OCI-M1 (cell line): ENCODE data around the gene DCC.

ENCODE experiments used
- DNase-seq: peaks from one replicate; lab custom pipeline; 2025; lab: John Stamatoyannopoulos, UW

DCC gene

GRCh38 chr18:52605345-52605744 lies 265.3 kb downstream of the DCC start:
- DNase-seq: no peak

- no peak for DNase-seq
These were observed 268.0 kb downstream of the DCC start for GRCh38 chr18:52607985-52608384.

- no peak for DNase-seq
These were observed 270.6 kb downstream of the DCC start for GRCh38 chr18:52610451-52611115.

- no peak for DNase-seq
These were observed 272.4 kb downstream of the DCC start for GRCh38 chr18:52612406-52612805.

GRCh38 chr18:52615321-52615720 lies 275.3 kb downstream of the DCC start:
- DNase-seq: no peak

- DNase-seq: no peak
These were observed 275.9 kb downstream of the DCC start for GRCh38 chr18:52615943-52616342.

GRCh38 chr18:52617931-52618330 lies 277.9 kb downstream of the DCC start:
- DNase-seq: no peak

GRCh38 chr18:52620926-52621439 lies 281.0 kb downstream of the DCC start:
- no peak for DNase-seq

- no peak for DNase-seq
These were observed 284.7 kb downstream of the DCC start for GRCh38 chr18:52624702-52625101.

GRCh38 chr18:52636536-52636935 lies 296.5 kb downstream of the DCC start:
- DNase-seq: peak; percentile 34

GRCh38 chr18:52648201-52648600 lies 308.2 kb downstream of the DCC start:
- no peak for DNase-seq

GRCh38 chr18:52652391-52652790 lies 312.4 kb downstream of the DCC start:
- no peak for DNase-seq

- no peak for DNase-seq
These were observed 317.2 kb downstream of the DCC start for GRCh38 chr18:52657043-52657805.

GRCh38 chr18:52667463-52668065 lies 327.6 kb downstream of the DCC start:
- DNase-seq: peak; percentile 8

- DNase-seq: peak; percentile 44
These were observed 330.9 kb downstream of the DCC start for GRCh38 chr18:52670896-52671295.

GRCh38 chr18:52678034-52678433 lies 338.0 kb downstream of the DCC start:
- no peak for DNase-seq

- DNase-seq: no peak
These were observed 338.6 kb downstream of the DCC start for GRCh38 chr18:52678551-52678950.

GRCh38 chr18:52679354-52679753 lies 339.4 kb downstream of the DCC start:
- no peak for DNase-seq

- no peak for DNase-seq
These were observed 342.3 kb downstream of the DCC start for GRCh38 chr18:52682260-52682659.

- no peak for DNase-seq
These were observed 345.3 kb downstream of the DCC start for GRCh38 chr18:52685316-52685715.

- DNase-seq: no peak
These were observed 351.8 kb downstream of the DCC start for GRCh38 chr18:52691841-52692240.

GRCh38 chr18:52694804-52695203 lies 354.8 kb downstream of the DCC start:
- DNase-seq: peak; percentile 44

GRCh38 chr18:52700116-52700515 lies 360.1 kb downstream of the DCC start:
- DNase-seq: no peak
